Left lobe of liver (tissue), 2 donors: ENCODE data around the gene IDNK. TPM values are rescaled to one million over a fixed set of nuclear protein-coding genes. Genes with fewer than 3 reads are reported as not detected.

Experiments used
- ATAC-seq: fragments of 200-7000 bp; cut with Tn5 transposase; one replicate; pipeline ENCODE4 v1.9.1; 2020; ENCODE audit warnings: mild to moderate bottlenecking, moderate library complexity
- DNase-seq: peaks from one replicate; pipeline ENCODE4 v3.0.0-alpha.2; 2020; ENCODE audit warnings: low spot score
- total RNA-seq: library from RNA; stranded (reverse); gene quantifications from one replicate; pipeline ENCODE4 v1.2.1, GENCODE V29; 2021
- donor health status: DM: no; HTN: no; CAD: no; lungs with moderate emphysema.
- donor health status: DM: no; HTN: yes; CAD: no.

IDNK gene
- total RNA-seq, 1 donor from 2014 or later = 23.9 TPM

GRCh38 chr9:83633255-83633654, 10.3 kb downstream of the IDNK start:
- ATAC-seq (no peak), DNase-seq (no peak)

GRCh38 chr9:83633676-83634075, 10.7 kb downstream of the IDNK start:
- no peak for ATAC-seq
- no peak for DNase-seq

- DNase-seq (no peak), ATAC-seq (no peak)
These were observed 13.9 kb downstream of the IDNK start for GRCh38 chr9:83636813-83637212.

GRCh38 chr9:83637389-83637788, 14.4 kb downstream of the IDNK start:
- DNase-seq = no peak
- ATAC-seq = peak; percentile 20

- no peak for ATAC-seq
- no peak for DNase-seq
These were observed 16.3 kb downstream of the IDNK start for GRCh38 chr9:83639266-83639665.

- peak; percentile 43 for ATAC-seq
- DNase-seq = no peak
These were observed 19.9 kb downstream of the IDNK start for GRCh38 chr9:83642793-83643192.

GRCh38 chr9:83646500-83647239, 23.7 kb downstream of the IDNK start:
- ATAC-seq = no peak

GRCh38 chr9:83649080-83649479, 26.1 kb downstream of the IDNK start:
- ATAC-seq (peak; percentile 97), DNase-seq (peak; percentile 77)

More at GRCh38 chr9:83646500-83647239, 23.7 kb downstream of the IDNK start:
- DNase-seq = no peak

GRCh38 chr9:83649515-83649914, 26.6 kb downstream of the IDNK start:
- peak; percentile 45 for ATAC-seq
- DNase-seq = no peak

- no peak for DNase-seq
- ATAC-seq = no peak
These were observed 28.6 kb downstream of the IDNK start for GRCh38 chr9:83651558-83651957.

- no peak for ATAC-seq
- no peak for DNase-seq
These were observed 29.5 kb downstream of the IDNK start for GRCh38 chr9:83652433-83652832.

- DNase-seq (no peak), ATAC-seq (peak; percentile 47)
These were observed 32.5 kb downstream of the IDNK start for GRCh38 chr9:83655433-83655832.

GRCh38 chr9:83656032-83656680, 33.2 kb downstream of the IDNK start:
- no peak for DNase-seq
- ATAC-seq = no peak

- ATAC-seq (no peak), DNase-seq (no peak)
These were observed 34.0 kb downstream of the IDNK start for GRCh38 chr9:83656952-83657351.

- ATAC-seq (no peak), DNase-seq (no peak)
These were observed 40.0 kb downstream of the IDNK start for GRCh38 chr9:83662933-83663332.

- DNase-seq (no peak), ATAC-seq (no peak)
These were observed 42.7 kb downstream of the IDNK start for GRCh38 chr9:83665580-83666200.

GRCh38 chr9:83669067-83669466, 46.1 kb downstream of the IDNK start:
- DNase-seq (no peak), ATAC-seq (no peak)

- ATAC-seq (no peak), DNase-seq (no peak)
These were observed 47.4 kb downstream of the IDNK start for GRCh38 chr9:83670381-83670780.

GRCh38 chr9:83671451-83671850, 48.5 kb downstream of the IDNK start:
- DNase-seq = no peak
- ATAC-seq = no peak

GRCh38 chr9:83675466-83675865, 52.5 kb downstream of the IDNK start:
- DNase-seq (no peak), ATAC-seq (no peak)

GRCh38 chr9:83677596-83677995, 54.7 kb downstream of the IDNK start:
- ATAC-seq = no peak
- no peak for DNase-seq

GRCh38 chr9:83680233-83680632, 57.3 kb downstream of the IDNK start:
- DNase-seq (no peak), ATAC-seq (no peak)
